WTC11 (cell line): ENCODE measurements around the gene DROSHA. TPM values are rescaled to one million over a fixed set of nuclear protein-coding genes. Genes with fewer than 3 reads are reported as not detected.

Experiments
- ATAC-seq: fragments of 200-7000 bp; cut with Tn5 transposase; 2 replicates; pipeline ENCODE4 v1.10.0; 2021; ENCODE audit warnings: mild to moderate bottlenecking, moderate library complexity
- CTCF ChIA-PET: fragments of 300-600 bp; sonication (Branson Sonifier 250); formaldehyde crosslinking; loops from one replicate; lab custom pipeline; 2021; ENCODE audit warnings: antibody characterized with exemption; lab: Charles Lee
- POLR2A ChIA-PET: fragments of 350-600 bp; sonication (Branson Sonifier 250); formaldehyde crosslinking; loops from one replicate; lab custom pipeline; 2021; ENCODE audit warnings: antibody characterized with exemption; lab: Charles Lee
- DNase-seq: peaks from one replicate; pipeline ENCODE4 v3.0.0; 2021; ENCODE audit warnings: low spot score
- H3K27ac Mint-ChIP-seq: 2 replicates; pipeline ENCODE4 v1.8.0; 2021; ENCODE audit warnings: mixed read lengths
- H3K27me3 Mint-ChIP-seq: 2 replicates; pipeline ENCODE4 v1.8.0; 2021; ENCODE audit warnings: low read depth, mild to moderate bottlenecking, moderate library complexity, mixed read lengths
- H3K36me3 Mint-ChIP-seq: 2 replicates; pipeline ENCODE4 v1.8.0; 2021; ENCODE audit warnings: mixed read lengths
- H3K4me1 Mint-ChIP-seq: 2 replicates; pipeline ENCODE4 v1.8.0; 2022; ENCODE audit warnings: mixed read lengths
- H3K4me3 Mint-ChIP-seq: 2 replicates; pipeline ENCODE4 v1.8.0; 2021; ENCODE audit warnings: mild to moderate bottlenecking, moderate library complexity, mixed read lengths
- H3K9me3 Mint-ChIP-seq: 2 replicates; pipeline ENCODE4 v1.8.0; 2021; ENCODE audit warnings: mixed read lengths
- AR ChIP-seq: fragments of 250-450 bp; sonication (Bioruptor Pico); IDR thresholded peaks from 2 replicates; pipeline ENCODE4 v1.9.0; 2021; ENCODE audit warnings: mild to moderate bottlenecking
- ELF4 ChIP-seq: sonication (generic); formaldehyde crosslinking; IDR thresholded peaks from 2 replicates; pipeline ENCODE4 v1.8.1; 2022; ENCODE audit warnings: low read depth, mild to moderate bottlenecking, moderate library complexity, missing genetic modification reagents
- EMX1 ChIP-seq: fragments of 250-450 bp; sonication (Bioruptor Pico); IDR thresholded peaks from 2 replicates; pipeline ENCODE4 v1.8.0; 2021; ENCODE audit warnings: mild to moderate bottlenecking
- ETV6 ChIP-seq: sonication (generic); formaldehyde crosslinking; IDR thresholded peaks from 2 replicates; pipeline ENCODE4 v1.8.1; 2022; ENCODE audit warnings: mild to moderate bottlenecking, missing genetic modification reagents
- FOXK1 ChIP-seq: sonication (generic); formaldehyde crosslinking; IDR thresholded peaks from 2 replicates; pipeline ENCODE4 v1.8.0; 2022; ENCODE audit warnings: mild to moderate bottlenecking, moderate library complexity, missing genetic modification reagents
- GABPB1 ChIP-seq: sonication (generic); formaldehyde crosslinking; IDR thresholded peaks from 2 replicates; pipeline ENCODE4 v1.8.1; 2023; ENCODE audit warnings: mild to moderate bottlenecking, missing genetic modification reagents
- GRHL2 ChIP-seq: fragments of 250-450 bp; sonication (Bioruptor Pico); IDR thresholded peaks from 2 replicates; pipeline ENCODE4 v1.8.0; 2022; ENCODE audit warnings: mild to moderate bottlenecking, moderate library complexity; ENCODE audit not compliant: insufficient replicate concordance, severe bottlenecking
- MYBL2 ChIP-seq: sonication (generic); formaldehyde crosslinking; IDR thresholded peaks from 2 replicates; pipeline ENCODE4 v1.8.1; 2023; ENCODE audit warnings: mild to moderate bottlenecking, moderate library complexity, missing genetic modification reagents
- NFYB ChIP-seq: sonication (generic); formaldehyde crosslinking; conservative IDR thresholded peaks from 2 replicates; pipeline ENCODE4 v1.8.0; 2022; ENCODE audit warnings: low read depth, missing genetic modification reagents
- NR1H2 ChIP-seq: sonication (generic); formaldehyde crosslinking; IDR thresholded peaks from 2 replicates; pipeline ENCODE4 v1.9.0; 2021; ENCODE audit warnings: mild to moderate bottlenecking, moderate library complexity, missing genetic modification reagents
- NR2C2 ChIP-seq: sonication (generic); formaldehyde crosslinking; IDR thresholded peaks from 2 replicates; pipeline ENCODE4 v1.8.0; 2022; ENCODE audit warnings: mild to moderate bottlenecking, missing genetic modification reagents
- OVOL2 ChIP-seq: fragments of 250-450 bp; sonication (Bioruptor Pico); IDR thresholded peaks from 2 replicates; pipeline ENCODE4 v1.9.0; 2021; ENCODE audit warnings: mild to moderate bottlenecking, borderline replicate concordance
- TCF7 ChIP-seq: sonication (generic); formaldehyde crosslinking; IDR thresholded peaks from 2 replicates; pipeline ENCODE4 v1.8.0; 2022; ENCODE audit warnings: mild to moderate bottlenecking, low read depth, missing genetic modification reagents, moderate library complexity
- TEAD1 ChIP-seq: sonication (generic); formaldehyde crosslinking; IDR thresholded peaks from 2 replicates; pipeline ENCODE4 v1.8.0; 2022; ENCODE audit warnings: mild to moderate bottlenecking, missing genetic modification reagents
- ZBTB43 ChIP-seq: sonication (generic); formaldehyde crosslinking; IDR thresholded peaks from 2 replicates; pipeline ENCODE4 v1.8.1; 2023; ENCODE audit warnings: mild to moderate bottlenecking, missing genetic modification reagents
- ZNF138 ChIP-seq: sonication (generic); formaldehyde crosslinking; conservative IDR thresholded peaks from 2 replicates; pipeline ENCODE4 v1.8.1; 2022; ENCODE audit warnings: mild to moderate bottlenecking, moderate library complexity, missing genetic modification reagents
- ZNF317 ChIP-seq: sonication (generic); formaldehyde crosslinking; IDR thresholded peaks from 2 replicates; pipeline ENCODE4 v1.8.1; 2023; ENCODE audit warnings: low read depth, mild to moderate bottlenecking, moderate library complexity, missing genetic modification reagents, borderline replicate concordance
- ZSCAN18 ChIP-seq: fragments of 250-450 bp; sonication (Bioruptor Pico); IDR thresholded peaks from 2 replicates; pipeline ENCODE4 v2.1.2; 2022; ENCODE audit warnings: mild to moderate bottlenecking, moderate library complexity
- total RNA-seq: library from RNA; stranded (reverse); gene quantifications from 3 replicates; pipeline ENCODE4 v1.2.3, GENCODE V29; 2021
- TF ChIP-seq, protein P1 (sequence below): fragments of 250-450 bp; sonication (Bioruptor Pico); IDR thresholded peaks from 2 replicates; pipeline ENCODE4 v1.9.0; 2021; ENCODE audit warnings: mild to moderate bottlenecking, borderline replicate concordance
- TF ChIP-seq, protein P2 (sequence below): fragments of 250-450 bp; sonication (Bioruptor Pico); IDR thresholded peaks from 2 replicates; pipeline ENCODE4 v1.9.0; 2021; ENCODE audit warnings: moderate library complexity, mild to moderate bottlenecking, inconsistent platforms, borderline replicate concordance
- TF ChIP-seq, protein P3 (sequence below): sonication (generic); formaldehyde crosslinking; IDR thresholded peaks from 2 replicates; pipeline ENCODE4 v1.8.1; 2023; ENCODE audit warnings: mild to moderate bottlenecking, missing genetic modification reagents, moderate library complexity
- TF ChIP-seq, protein P4 (sequence below): fragments of 200-600 bp; IDR thresholded peaks from 2 replicates; pipeline ENCODE4 v1.8.0; 2022; ENCODE audit warnings: antibody characterized with exemption

The DROSHA gene
- total RNA-seq, 1 experiment from 2014 or later, result 125 TPM

- no peak for TF ChIP-seq ZBTB43 (CRISPR knock-in tag)
- no peak for TF ChIP-seq MYBL2 (CRISPR knock-in tag)
- no peak for TF ChIP-seq OVOL2 (CRISPR knock-in tag)
- no peak for TF ChIP-seq TEAD1 (CRISPR knock-in tag)
- no peak for TF ChIP-seq GRHL2 (CRISPR knock-in tag)
- TF ChIP-seq ZSCAN18, result no peak
- TF ChIP-seq TCF7 (CRISPR knock-in tag), result no peak
- no peak for TF ChIP-seq GABPB1
- no peak for TF ChIP-seq EMX1 (CRISPR knock-in tag)
- TF ChIP-seq FOXK1 (CRISPR knock-in tag), result no peak
- no peak for TF ChIP-seq ZNF138
Measured at GRCh38 chr5:31577438-31577837, 45.5 kb upstream of the DROSHA start (continued).

DNA sequence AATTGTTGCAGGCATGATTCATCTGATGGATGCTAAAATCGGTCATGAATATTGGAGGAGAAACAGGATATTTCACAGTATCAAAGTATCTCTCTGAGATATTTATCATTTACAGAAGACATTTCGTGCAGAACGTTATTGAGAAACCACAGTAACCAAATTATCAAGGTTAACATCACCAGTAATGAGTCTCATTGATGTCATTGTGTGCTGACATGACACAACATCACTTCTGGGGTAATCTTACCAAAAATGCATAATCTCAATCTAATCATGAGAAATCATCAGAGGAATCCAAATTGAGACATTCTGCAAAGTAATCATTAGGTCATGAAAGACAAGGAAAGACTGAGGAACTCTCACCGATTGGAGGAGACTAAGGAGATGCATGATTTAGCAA, 42.9 kb upstream of the DROSHA start:
- no peak for DNase-seq
- no peaks in the 10 kb centered on the region for H3K27me3 Mint-ChIP-seq
- ATAC-seq, result no peak
- ChIA-PET POLR2A (no interaction called here), CTCF (no interaction called here)
- no peaks in the 10 kb centered on the region for H3K4me1 Mint-ChIP-seq
- no peak overlapping the region for H3K4me3 Mint-ChIP-seq
- TF ChIP-seq NR2C2 (CRISPR knock-in tag) (no peak), ETV6 (no peak), ZNF317 (no peak), NFYB (CRISPR knock-in tag) (no peak), ZSCAN18 (no peak), ELF4 (CRISPR knock-in tag) (no peak), GRHL2 (CRISPR knock-in tag) (no peak), AR (no peak), NR1H2 (CRISPR knock-in tag) (no peak), GABPB1 (no peak)
- TF ChIP-seq, protein P1, sequence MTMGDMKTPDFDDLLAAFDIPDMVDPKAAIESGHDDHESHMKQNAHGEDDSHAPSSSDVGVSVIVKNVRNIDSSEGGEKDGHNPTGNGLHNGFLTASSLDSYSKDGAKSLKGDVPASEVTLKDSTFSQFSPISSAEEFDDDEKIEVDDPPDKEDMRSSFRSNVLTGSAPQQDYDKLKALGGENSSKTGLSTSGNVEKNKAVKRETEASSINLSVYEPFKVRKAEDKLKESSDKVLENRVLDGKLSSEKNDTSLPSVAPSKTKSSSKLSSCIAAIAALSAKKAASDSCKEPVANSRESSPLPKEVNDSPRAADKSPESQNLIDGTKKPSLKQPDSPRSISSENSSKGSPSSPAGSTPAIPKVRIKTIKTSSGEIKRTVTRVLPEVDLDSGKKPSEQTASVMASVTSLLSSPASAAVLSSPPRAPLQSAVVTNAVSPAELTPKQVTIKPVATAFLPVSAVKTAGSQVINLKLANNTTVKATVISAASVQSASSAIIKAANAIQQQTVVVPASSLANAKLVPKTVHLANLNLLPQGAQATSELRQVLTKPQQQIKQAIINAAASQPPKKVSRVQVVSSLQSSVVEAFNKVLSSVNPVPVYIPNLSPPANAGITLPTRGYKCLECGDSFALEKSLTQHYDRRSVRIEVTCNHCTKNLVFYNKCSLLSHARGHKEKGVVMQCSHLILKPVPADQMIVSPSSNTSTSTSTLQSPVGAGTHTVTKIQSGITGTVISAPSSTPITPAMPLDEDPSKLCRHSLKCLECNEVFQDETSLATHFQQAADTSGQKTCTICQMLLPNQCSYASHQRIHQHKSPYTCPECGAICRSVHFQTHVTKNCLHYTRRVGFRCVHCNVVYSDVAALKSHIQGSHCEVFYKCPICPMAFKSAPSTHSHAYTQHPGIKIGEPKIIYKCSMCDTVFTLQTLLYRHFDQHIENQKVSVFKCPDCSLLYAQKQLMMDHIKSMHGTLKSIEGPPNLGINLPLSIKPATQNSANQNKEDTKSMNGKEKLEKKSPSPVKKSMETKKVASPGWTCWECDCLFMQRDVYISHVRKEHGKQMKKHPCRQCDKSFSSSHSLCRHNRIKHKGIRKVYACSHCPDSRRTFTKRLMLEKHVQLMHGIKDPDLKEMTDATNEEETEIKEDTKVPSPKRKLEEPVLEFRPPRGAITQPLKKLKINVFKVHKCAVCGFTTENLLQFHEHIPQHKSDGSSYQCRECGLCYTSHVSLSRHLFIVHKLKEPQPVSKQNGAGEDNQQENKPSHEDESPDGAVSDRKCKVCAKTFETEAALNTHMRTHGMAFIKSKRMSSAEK (CRISPR knock-in tag), result no peak
- TF ChIP-seq, protein P2, sequence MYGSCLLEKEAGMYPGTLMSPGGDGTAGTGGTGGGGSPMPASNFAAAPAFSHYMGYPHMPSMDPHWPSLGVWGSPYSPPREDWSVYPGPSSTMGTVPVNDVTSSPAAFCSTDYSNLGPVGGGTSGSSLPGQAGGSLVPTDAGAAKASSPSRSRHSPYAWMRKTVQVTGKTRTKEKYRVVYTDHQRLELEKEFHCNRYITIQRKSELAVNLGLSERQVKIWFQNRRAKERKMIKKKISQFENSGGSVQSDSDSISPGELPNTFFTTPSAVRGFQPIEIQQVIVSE (CRISPR knock-in tag), result no peak
- TF ChIP-seq, protein P3, sequence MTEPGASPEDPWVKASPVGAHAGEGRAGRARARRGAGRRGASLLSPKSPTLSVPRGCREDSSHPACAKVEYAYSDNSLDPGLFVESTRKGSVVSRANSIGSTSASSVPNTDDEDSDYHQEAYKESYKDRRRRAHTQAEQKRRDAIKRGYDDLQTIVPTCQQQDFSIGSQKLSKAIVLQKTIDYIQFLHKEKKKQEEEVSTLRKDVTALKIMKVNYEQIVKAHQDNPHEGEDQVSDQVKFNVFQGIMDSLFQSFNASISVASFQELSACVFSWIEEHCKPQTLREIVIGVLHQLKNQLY (CRISPR knock-in tag), result no peak
- TF ChIP-seq, protein P4, sequence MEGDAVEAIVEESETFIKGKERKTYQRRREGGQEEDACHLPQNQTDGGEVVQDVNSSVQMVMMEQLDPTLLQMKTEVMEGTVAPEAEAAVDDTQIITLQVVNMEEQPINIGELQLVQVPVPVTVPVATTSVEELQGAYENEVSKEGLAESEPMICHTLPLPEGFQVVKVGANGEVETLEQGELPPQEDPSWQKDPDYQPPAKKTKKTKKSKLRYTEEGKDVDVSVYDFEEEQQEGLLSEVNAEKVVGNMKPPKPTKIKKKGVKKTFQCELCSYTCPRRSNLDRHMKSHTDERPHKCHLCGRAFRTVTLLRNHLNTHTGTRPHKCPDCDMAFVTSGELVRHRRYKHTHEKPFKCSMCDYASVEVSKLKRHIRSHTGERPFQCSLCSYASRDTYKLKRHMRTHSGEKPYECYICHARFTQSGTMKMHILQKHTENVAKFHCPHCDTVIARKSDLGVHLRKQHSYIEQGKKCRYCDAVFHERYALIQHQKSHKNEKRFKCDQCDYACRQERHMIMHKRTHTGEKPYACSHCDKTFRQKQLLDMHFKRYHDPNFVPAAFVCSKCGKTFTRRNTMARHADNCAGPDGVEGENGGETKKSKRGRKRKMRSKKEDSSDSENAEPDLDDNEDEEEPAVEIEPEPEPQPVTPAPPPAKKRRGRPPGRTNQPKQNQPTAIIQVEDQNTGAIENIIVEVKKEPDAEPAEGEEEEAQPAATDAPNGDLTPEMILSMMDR, result no peak
- H3K9me3 Mint-ChIP-seq, result no peaks in the 10 kb centered on the region
- no peaks in the 10 kb centered on the region for H3K36me3 Mint-ChIP-seq
- H3K27ac Mint-ChIP-seq, result no peak overlapping the region
